HUES64 (cell line): Measurements from ENCODE around the gene GORASP1.

ENCODE experiments used
- H3K27ac ChIP-seq: 2 replicates; pipeline ENCODE4 v1.7.0; 2013; ENCODE audit warnings: low read depth, low read length, inconsistent platforms
- H3K27me3 ChIP-seq: 2 replicates; pipeline ENCODE4 v1.6.1; 2013; ENCODE audit warnings: mild to moderate bottlenecking, low read length; ENCODE audit not compliant: insufficient read depth
- H3K36me3 ChIP-seq: 2 replicates; pipeline ENCODE4 v1.6.1; 2013; ENCODE audit warnings: mild to moderate bottlenecking, low read length; ENCODE audit not compliant: insufficient read depth
- H3K4me1 ChIP-seq: 2 replicates; pipeline ENCODE4 v1.6.1; 2013; ENCODE audit warnings: mild to moderate bottlenecking, low read length, moderate library complexity; ENCODE audit not compliant: insufficient read depth
- H3K4me3 ChIP-seq: 2 replicates; pipeline ENCODE4 v1.5.1; 2013; ENCODE audit warnings: mild to moderate bottlenecking, low read length, moderate library complexity
- H3K9ac ChIP-seq: 2 replicates; pipeline ENCODE4 v1.6.1; 2013; ENCODE audit warnings: mild to moderate bottlenecking, low read depth, low read length
- H3K9me3 ChIP-seq: 2 replicates; pipeline ENCODE4 v1.6.1; 2013; ENCODE audit warnings: low read depth, low read length; ENCODE audit not compliant: insufficient read depth
- WGBS: fragments of 150-250, 120-280 bp; methylation state at CpG from one replicate; pipeline ENCODE4 v1.1.7; 2013; ENCODE audit warnings: missing lambda C conversion rate; 5-methylcytosine and 5-hydroxymethylcytosine counted together

GORASP1 gene

GRCh38 chr3:39130693-39131265 lies 23.4 kb upstream of the GORASP1 start:
- Histone ChIP-seq H3K27me3 (no peaks in the 10 kb centered on the region), H3K36me3 (no peaks in the 10 kb centered on the region), H3K4me3 (no peak overlapping the region), H3K9me3 (no peaks in the 10 kb centered on the region), H3K27ac (no peak overlapping the region), H3K9ac (no peak overlapping the region), H3K4me1 (no peaks in the 10 kb centered on the region)
- WGBS: 82% methylated on average over 3 of the region's 3 CpGs

GRCh38 chr3:39130026-39130425 lies 22.6 kb upstream of the GORASP1 start:
- Histone ChIP-seq H3K4me1 (no peaks in the 10 kb centered on the region), H3K36me3 (no peaks in the 10 kb centered on the region), H3K9me3 (no peaks in the 10 kb centered on the region), H3K27ac (no peak overlapping the region), H3K27me3 (no peaks in the 10 kb centered on the region), H3K4me3 (no peak overlapping the region), H3K9ac (no peak overlapping the region)
- WGBS: 93% methylated on average over 6 of the region's 6 CpGs

- Histone ChIP-seq H3K36me3 (no peaks in the 10 kb centered on the region), H3K9ac (no peak overlapping the region), H3K4me3 (no peak overlapping the region), H3K27ac (no peak overlapping the region), H3K9me3 (no peaks in the 10 kb centered on the region), H3K27me3 (no peaks in the 10 kb centered on the region), H3K4me1 (no peaks in the 10 kb centered on the region)
- 94% methylated on average over 7 of the region's 7 CpGs for WGBS
Observed at GRCh38 chr3:39128951-39129350, 21.5 kb upstream of the GORASP1 start.

- 77% methylated on average over 1 of the region's 1 CpG for WGBS
- H3K9ac ChIP-seq: no peak overlapping the region
Observed at GRCh38 chr3:39127908-39128304, 20.5 kb upstream of the GORASP1 start.

GRCh38 chr3:39127269-39127907 lies 20.0 kb upstream of the GORASP1 start:
- no peak overlapping the region for H3K27ac ChIP-seq
- no peak overlapping the region for H3K9ac ChIP-seq
- no peaks in the 10 kb centered on the region for H3K4me1 ChIP-seq
- no peaks in the 10 kb centered on the region for H3K9me3 ChIP-seq
- 82% methylated on average over 6 of the region's 7 CpGs for WGBS
- H3K4me3 ChIP-seq: no peak overlapping the region
- H3K36me3 ChIP-seq: no peaks in the 10 kb centered on the region
- no peaks in the 10 kb centered on the region for H3K27me3 ChIP-seq

More at GRCh38 chr3:39127908-39128304, 20.5 kb upstream of the GORASP1 start:
- no peaks in the 10 kb centered on the region for H3K4me1 ChIP-seq
- no peak overlapping the region for H3K27ac ChIP-seq
- H3K36me3 ChIP-seq: no peaks in the 10 kb centered on the region
- H3K4me3 ChIP-seq: no peak overlapping the region
- H3K27me3 ChIP-seq: no peaks in the 10 kb centered on the region
- no peaks in the 10 kb centered on the region for H3K9me3 ChIP-seq

GRCh38 chr3:39126532-39127071 lies 19.2 kb upstream of the GORASP1 start:
- 65% methylated on average over 6 of the region's 6 CpGs for WGBS
- Histone ChIP-seq H3K9me3 (no peaks in the 10 kb centered on the region), H3K27ac (no peak overlapping the region), H3K4me1 (no peaks in the 10 kb centered on the region), H3K36me3 (no peaks in the 10 kb centered on the region), H3K4me3 (no peak overlapping the region), H3K27me3 (no peaks in the 10 kb centered on the region), H3K9ac (no peak overlapping the region)

- Histone ChIP-seq H3K4me1 (no peaks in the 10 kb centered on the region), H3K27me3 (no peaks in the 10 kb centered on the region), H3K9ac (no peak overlapping the region), H3K9me3 (no peaks in the 10 kb centered on the region), H3K36me3 (no peaks in the 10 kb centered on the region), H3K27ac (no peak overlapping the region), H3K4me3 (no peak overlapping the region)
- 81% methylated on average over 12 of the region's 12 CpGs for WGBS
Observed at GRCh38 chr3:39125841-39126500, 18.5 kb upstream of the GORASP1 start.

- Histone ChIP-seq H3K27ac (no peak overlapping the region), H3K9ac (no peak overlapping the region), H3K9me3 (no peaks in the 10 kb centered on the region), H3K4me1 (no peaks in the 10 kb centered on the region), H3K36me3 (no peaks in the 10 kb centered on the region), H3K4me3 (no peak overlapping the region), H3K27me3 (no peaks in the 10 kb centered on the region)
- WGBS: 78% methylated on average over 5 of the region's 5 CpGs
Observed at GRCh38 chr3:39124876-39125840, 17.7 kb upstream of the GORASP1 start.

GRCh38 chr3:39122813-39123212 lies 15.4 kb upstream of the GORASP1 start:
- Histone ChIP-seq H3K27ac (no peak overlapping the region), H3K36me3 (no peaks in the 10 kb centered on the region), H3K9ac (no peak overlapping the region), H3K4me3 (no peak overlapping the region), H3K27me3 (no peaks in the 10 kb centered on the region), H3K9me3 (no peaks in the 10 kb centered on the region), H3K4me1 (no peaks in the 10 kb centered on the region)
- 78% methylated on average over 1 of the region's 1 CpG for WGBS

GRCh38 chr3:39121621-39122020 lies 14.2 kb upstream of the GORASP1 start:
- Histone ChIP-seq H3K4me1 (no peaks in the 10 kb centered on the region), H3K4me3 (no peak overlapping the region), H3K27me3 (no peaks in the 10 kb centered on the region)

More at GRCh38 chr3:39121621-39122020, 14.2 kb upstream of the GORASP1 start:
- H3K27ac ChIP-seq: no peak overlapping the region
- no peaks in the 10 kb centered on the region for H3K9me3 ChIP-seq
- H3K36me3 ChIP-seq: no peaks in the 10 kb centered on the region
- WGBS: 95% methylated on average over 2 of the region's 2 CpGs
- no peak overlapping the region for H3K9ac ChIP-seq
